Ramos (cell line): Measurements from ENCODE around the gene COL13A1.

Experiments used
- in situ Hi-C: fragments of 300-500 bp; cut with MboI; formaldehyde crosslinking; loops from one replicate; pipeline ENCODE4 v1.14.3; 2022; ENCODE audit warnings: low sequenced_read_pairs; ENCODE audit not compliant: unreplicated experiment

The COL13A1 gene

GRCh38 chr10:69899727-69900595 is 98.3 kb downstream of the COL13A1 start:
- in situ Hi-C loops = no loop called here

GRCh38 chr10:69901022-69901421 is 99.3 kb downstream of the COL13A1 start:
- in situ Hi-C loops = no loop called here

- in situ Hi-C loops = no loop called here
Observed at GRCh38 chr10:69901628-69902505, 100.2 kb downstream of the COL13A1 start.

- in situ Hi-C loops = no loop called here
Observed at GRCh38 chr10:69902835-69903535, 101.3 kb downstream of the COL13A1 start.

- in situ Hi-C loops = no loop called here
Observed at GRCh38 chr10:69904533-69904932, 102.8 kb downstream of the COL13A1 start.

- in situ Hi-C loops = no loop called here
Observed at GRCh38 chr10:69906425-69906824, 104.7 kb downstream of the COL13A1 start.

- in situ Hi-C loops = no loop called here
Observed at GRCh38 chr10:69907517-69907916, 105.8 kb downstream of the COL13A1 start.

GRCh38 chr10:69908124-69908523 is 106.4 kb downstream of the COL13A1 start:
- in situ Hi-C loops = no loop called here

- in situ Hi-C loops = no loop called here
Observed at GRCh38 chr10:69910561-69910960, 108.9 kb downstream of the COL13A1 start.

GRCh38 chr10:69911613-69912528 is 110.2 kb downstream of the COL13A1 start:
- in situ Hi-C loops = no loop called here

- in situ Hi-C loops = no loop called here
Observed at GRCh38 chr10:69912589-69912988, 110.9 kb downstream of the COL13A1 start.

GRCh38 chr10:69913606-69914382 is 112.1 kb downstream of the COL13A1 start:
- in situ Hi-C loops = no loop called here

GRCh38 chr10:69914398-69915214 is 112.9 kb downstream of the COL13A1 start:
- in situ Hi-C loops = no loop called here

- in situ Hi-C loops = no loop called here
Observed at GRCh38 chr10:69915215-69915560, 113.5 kb downstream of the COL13A1 start.

GRCh38 chr10:69916118-69916517 is 114.4 kb downstream of the COL13A1 start:
- in situ Hi-C loops = no loop called here

- in situ Hi-C loops = no loop called here
Observed at GRCh38 chr10:69918036-69918435, 116.3 kb downstream of the COL13A1 start.

- in situ Hi-C loops = no loop called here
Observed at GRCh38 chr10:69919250-69919649, 117.5 kb downstream of the COL13A1 start.

GRCh38 chr10:69925111-69925510 is 123.4 kb downstream of the COL13A1 start:
- in situ Hi-C loops = no loop called here
